SW 1271 (cell line): ENCODE results near the gene PALM3.
"Not testable (repeated sequence)": the region's sequence is repeated elsewhere in the genome, so short reads cannot be mapped to it uniquely, and the experiment has no call there.

ENCODE experiments used
- DNase-seq, 2 experiments: peaks; one replicate each; lab custom pipeline; 2025; lab: John Stamatoyannopoulos, UW

PALM3 gene

GRCh38 chr19:14030997-14031718 is 30.7 kb downstream of the PALM3 start:
- no peak for DNase-seq

- DNase-seq, result no peak
Measured at GRCh38 chr19:14028901-14029300, 33.0 kb downstream of the PALM3 start.

GRCh38 chr19:14027856-14028450 is 33.9 kb downstream of the PALM3 start, which contains the start of gene RLN3:
TSS of gene RLN3 (plus strand) at chr19:14028148. CDS start at chr19:14028205, 57 bp downstream.
- DNase-seq, result no peak

GRCh38 chr19:14026652-14027192 is 35.2 kb downstream of the PALM3 start:
- not testable (repeated sequence) for DNase-seq

GRCh38 chr19:14023404-14024235 is 38.3 kb downstream of the PALM3 start:
- peak; percentile 50 to 80 for DNase-seq

- no peak for DNase-seq
Measured at GRCh38 chr19:14022469-14022868, 39.4 kb downstream of the PALM3 start.

- no peak for DNase-seq
Measured at GRCh38 chr19:14021474-14021873, 40.4 kb downstream of the PALM3 start.

GRCh38 chr19:14019739-14020138 is 42.1 kb downstream of the PALM3 start:
- not testable (repeated sequence) for DNase-seq

GRCh38 chr19:14019100-14019499 is 42.8 kb downstream of the PALM3 start:
- DNase-seq, result no peak

- DNase-seq, result no peak
Measured at GRCh38 chr19:14015524-14016035, 46.3 kb downstream of the PALM3 start.

- no peak for DNase-seq
Measured at GRCh38 chr19:14012378-14012915, 49.4 kb downstream of the PALM3 start.

GRCh38 chr19:14006766-14007562 is 54.9 kb downstream of the PALM3 start:
- DNase-seq, result no peak

GRCh38 chr19:14006085-14006765 is 55.7 kb downstream of the PALM3 start, which contains the start of gene RFX1:
TSS of gene RFX1 (minus strand) at chr19:14006320. CDS start at chr19:13993843, 12,477 bp downstream.
- DNase-seq, result peak; percentile 98 to 100

GRCh38 chr19:14005349-14006084 is 56.4 kb downstream of the PALM3 start:
- DNase-seq, result peak; percentile 33 to 67

GRCh38 chr19:14004619-14005348 is 57.1 kb downstream of the PALM3 start:
- DNase-seq, result no peak
